HG02678 (cell line): Measurements from ENCODE around the gene SBK2.
"Not testable (repeated sequence)": the region's sequence is repeated elsewhere in the genome, so short reads cannot be mapped to it uniquely, and the experiment has no call there.

Experiments
- ATAC-seq: cut with Tn5 transposase; IDR thresholded peaks from one replicate; pipeline ENCODE4 v1.9.1; 2021; ENCODE audit warnings: mild to moderate bottlenecking, moderate library complexity; ENCODE audit not compliant: unreplicated experiment

The SBK2 gene

DNA sequence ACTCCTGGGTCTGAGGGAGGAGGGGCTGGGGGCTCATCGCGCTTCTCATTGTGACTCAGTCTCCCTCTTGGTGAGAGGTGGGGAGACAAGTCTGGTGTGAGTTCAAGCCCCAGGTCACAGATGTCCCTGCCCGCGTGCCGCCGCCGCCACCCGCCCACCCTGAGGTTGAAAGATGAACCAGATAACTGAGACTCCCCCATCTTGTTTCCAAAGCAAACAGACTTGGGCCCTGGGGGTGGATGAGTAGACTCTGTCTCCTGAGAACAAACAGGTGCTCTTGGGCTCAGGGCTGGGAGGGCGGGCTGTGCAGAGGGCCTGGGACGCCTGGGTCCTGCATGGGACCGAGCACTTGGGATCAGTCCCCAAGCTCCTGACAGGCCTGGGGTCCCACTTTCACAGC is 567 bp downstream of the SBK2 start:
- ATAC-seq, result no peak

DNA sequence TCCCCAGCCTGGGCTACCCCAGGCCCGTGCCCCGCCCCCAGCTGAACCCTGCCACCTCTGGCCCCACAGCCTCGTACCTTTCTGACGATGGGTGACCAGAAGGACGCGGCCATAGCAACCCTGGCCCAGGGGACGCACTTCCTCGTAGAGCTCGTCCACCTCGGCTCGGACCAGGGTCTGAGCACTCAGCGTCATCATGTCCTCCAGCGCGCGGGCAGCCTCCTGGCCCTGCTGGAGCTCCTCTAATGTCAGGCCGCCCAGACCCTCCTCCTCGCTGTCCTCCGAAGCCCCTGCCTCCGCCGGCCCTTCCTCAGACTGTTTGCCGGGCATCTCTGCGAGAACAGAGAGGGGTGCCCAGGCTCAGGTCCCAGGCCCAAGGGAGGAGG is 975 bp downstream of the SBK2 start:
- no peak for ATAC-seq

DNA sequence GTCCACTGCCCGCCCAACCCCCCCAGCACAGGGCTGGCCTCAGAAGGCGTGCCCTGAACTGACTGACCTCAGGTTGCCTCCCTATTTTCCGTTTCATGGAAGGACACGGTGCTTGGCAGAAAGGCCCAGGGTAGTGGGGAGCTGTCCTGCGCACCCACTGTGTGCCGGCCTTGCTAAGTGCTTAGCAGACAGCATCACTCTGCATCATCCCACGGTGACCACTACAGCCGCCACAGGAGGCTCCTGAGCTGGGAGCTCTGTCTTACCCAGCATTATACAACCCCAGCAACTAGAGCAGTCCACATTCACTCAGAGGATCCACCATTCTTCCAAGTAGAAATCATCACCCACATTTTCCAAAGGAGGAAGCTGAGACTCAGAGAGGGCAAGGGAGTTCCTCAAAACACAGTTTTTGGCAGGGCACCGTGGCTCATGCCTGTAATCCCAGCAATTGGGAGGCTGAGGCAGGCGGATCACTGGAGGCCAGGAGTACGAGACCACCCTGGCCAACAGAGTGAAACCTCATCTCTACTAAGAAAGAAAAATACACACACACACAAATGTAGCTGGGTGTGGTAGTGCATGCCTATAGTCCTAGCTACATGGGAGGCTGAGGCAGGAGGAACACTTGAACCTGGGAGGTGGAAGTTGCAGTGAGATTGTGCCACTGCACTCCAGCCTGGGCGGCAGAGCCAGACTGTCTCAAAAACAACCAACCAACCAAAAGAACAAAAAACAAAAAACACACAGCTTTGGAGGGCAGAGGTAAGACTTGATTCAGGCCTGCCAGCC is 1.6 kb downstream of the SBK2 start:
- ATAC-seq, result no peak

DNA sequence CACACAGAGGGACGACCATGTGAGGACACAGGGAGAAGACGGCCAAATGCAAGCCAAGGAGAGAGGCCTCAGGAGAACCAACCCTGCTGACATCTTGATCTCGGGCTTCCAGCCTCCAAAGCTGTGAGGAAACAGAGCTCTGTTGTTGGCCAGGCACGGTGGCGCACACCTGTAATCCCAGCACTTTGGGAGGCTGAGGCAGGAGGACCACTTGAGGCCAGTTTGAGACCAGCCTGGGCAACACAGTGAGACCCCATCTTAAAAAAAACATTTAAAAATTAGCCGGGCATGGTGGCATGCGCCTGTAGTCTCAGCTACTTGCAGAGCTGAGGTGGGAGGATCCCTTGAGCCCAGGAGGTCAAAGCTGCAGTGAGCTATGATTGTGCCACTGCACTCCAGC is 2.7 kb downstream of the SBK2 start:
- ATAC-seq, result not testable (repeated sequence)

DNA sequence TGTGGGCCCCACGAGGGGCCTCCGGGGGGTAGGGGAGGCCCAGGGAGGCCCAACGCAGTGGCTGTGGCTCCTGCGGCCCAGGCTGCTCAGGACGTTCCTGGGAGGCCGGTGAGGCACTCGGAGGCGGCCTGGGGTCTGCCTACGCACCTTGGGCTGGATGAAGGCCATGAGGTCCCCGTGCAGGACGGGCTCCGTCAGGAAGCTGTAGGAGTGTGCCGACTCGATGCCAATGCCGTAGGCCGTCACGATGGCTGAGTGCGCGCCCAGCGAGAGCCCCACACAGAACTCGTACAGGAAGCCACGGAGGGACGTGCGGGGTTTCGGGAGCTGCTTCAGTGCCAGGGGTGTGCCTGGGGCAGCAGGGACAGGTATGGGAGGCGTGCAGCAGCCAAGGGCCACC is 5.9 kb downstream of the SBK2 start:
- ATAC-seq, result no peak

DNA sequence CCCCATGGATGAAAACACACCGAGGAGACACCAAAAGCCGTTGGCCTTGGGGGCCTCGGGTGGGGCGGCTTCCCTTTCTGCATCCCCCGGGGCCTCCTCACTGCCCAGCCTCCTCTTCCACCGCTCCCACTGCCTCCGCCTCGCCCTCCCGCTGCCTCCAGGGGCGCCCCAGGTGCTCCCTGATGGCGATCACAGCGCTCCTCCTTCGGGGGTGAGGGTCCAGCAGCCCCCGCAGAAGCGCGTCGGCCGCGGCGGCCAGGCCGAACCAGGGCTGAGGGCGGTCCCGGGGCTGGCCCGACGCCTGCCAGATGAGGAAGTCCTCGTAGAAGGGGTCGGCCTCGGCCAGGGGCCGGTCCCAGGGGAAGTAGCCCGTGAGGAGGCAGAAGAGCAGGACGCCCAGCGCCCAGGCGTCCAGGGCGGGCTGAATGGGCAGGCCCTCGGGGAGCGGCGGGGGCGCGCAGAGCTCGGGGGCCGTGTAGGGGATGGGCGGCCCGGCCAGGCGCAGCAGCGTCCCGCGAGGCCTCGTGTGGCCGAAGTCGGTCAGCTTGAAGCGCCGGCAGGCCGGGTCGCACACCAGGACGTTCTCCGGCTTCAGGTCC is 7.2 kb downstream of the SBK2 start:
- ATAC-seq, result no peak

DNA sequence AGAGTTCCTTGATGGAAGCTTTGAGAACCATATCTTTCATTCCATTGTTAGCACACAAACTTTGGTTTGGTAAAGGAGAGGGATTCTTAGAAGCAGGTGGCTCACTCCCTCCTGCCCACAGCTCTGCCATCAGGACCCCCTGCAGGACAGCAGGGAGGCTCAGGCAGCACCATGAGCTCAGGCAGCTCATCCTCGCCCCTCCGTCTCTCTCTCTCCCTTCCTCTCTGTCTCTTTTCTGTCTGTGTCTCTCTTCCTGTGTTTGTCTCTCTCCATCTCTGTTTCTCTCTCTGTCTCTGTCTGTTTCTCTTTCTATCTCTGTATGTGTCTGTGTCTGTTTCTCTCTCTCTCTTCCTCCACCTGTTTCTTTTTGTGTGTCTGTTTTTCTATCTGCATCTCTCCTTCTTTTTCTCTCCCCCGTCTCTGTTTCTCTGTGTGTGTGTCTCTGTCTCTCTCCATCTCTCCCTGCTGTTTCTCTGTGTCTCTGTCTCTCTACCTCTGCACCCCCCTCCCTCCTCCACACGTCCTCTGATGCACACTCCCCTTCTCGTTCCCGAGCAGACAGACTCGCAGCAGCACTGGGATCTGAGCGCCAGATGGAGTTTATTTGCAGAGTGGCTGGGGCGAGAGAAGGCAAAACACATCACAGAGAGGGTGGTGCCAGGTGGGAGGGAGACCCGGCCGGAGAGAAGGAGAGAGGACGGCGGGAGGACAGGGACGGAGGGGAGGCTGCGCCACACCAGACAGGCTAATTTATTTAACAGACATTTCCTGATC is 8.7 kb downstream of the SBK2 start:
- ATAC-seq, result no peak

DNA sequence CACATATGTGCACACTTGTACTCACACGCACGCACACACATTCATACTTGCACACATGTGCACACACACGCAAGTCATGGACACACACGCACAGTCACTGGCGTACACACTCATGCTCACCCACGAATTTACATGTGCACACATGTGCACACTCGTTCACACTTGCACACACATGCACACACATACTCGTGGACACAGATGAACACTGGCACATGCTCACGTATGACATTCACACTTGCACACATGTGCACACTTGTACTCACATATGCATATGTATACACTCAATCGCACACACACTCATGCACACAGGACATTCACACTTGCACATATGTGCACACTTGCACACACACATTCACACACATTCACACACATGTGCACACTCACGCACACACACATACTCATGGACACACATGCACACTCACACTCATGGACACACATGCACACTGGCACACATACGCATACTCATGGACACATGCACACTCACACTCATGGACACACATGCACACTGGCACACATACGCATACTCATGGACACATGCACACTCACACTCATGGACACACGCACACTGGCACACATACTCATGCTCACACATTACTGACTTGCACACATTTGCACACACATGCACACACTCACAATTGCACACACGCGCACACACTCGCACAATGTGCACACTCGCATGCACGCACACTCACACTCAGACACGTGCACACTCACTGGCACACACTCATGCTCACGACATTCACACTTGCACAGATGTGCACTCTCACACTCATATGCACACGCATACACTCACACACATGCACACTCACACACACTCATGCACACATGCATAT is 9.5 kb downstream of the SBK2 start:
- no peak for ATAC-seq

DNA sequence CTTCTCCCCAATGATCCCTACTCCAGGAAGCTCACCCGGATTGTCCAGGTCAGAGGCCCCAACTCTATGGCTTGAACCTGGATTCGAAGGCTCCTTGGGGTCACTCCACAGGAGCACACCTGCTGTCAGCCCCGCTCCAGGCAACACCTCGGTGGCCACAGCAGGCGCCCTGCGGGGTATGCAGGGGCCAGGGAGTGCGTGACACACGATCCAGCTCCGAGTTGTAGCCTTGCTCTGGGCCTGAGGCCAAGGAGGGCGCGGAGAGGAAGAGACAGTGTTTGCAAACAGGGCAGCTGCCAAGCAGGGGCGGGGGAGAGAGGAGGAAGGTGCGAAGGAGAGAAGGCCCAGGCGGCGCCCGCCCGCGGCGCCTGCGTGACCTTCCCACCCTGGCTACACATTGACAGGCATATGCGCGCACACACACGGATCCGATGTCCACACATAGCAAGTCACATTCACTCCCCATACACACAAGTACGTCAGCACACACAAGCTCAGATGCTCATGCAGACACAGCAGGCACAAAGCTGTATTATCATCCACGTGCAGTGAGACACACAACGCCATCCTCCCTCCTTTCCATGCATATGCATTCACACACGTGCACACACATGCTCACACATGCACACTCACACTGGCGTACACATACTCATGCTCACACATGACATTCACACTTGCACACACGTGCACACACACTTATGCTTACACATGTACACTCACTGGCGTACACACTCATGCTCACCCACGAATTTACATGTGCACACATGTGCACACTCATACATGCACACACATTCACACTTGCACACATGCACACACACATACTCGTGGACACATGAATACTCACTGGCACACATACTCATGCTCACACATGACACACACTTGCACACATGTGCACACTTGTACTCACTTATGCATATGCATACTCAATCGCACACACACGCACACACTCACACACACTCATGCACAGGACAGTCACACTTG is 10.4 kb downstream of the SBK2 start:
- no peak for ATAC-seq

DNA sequence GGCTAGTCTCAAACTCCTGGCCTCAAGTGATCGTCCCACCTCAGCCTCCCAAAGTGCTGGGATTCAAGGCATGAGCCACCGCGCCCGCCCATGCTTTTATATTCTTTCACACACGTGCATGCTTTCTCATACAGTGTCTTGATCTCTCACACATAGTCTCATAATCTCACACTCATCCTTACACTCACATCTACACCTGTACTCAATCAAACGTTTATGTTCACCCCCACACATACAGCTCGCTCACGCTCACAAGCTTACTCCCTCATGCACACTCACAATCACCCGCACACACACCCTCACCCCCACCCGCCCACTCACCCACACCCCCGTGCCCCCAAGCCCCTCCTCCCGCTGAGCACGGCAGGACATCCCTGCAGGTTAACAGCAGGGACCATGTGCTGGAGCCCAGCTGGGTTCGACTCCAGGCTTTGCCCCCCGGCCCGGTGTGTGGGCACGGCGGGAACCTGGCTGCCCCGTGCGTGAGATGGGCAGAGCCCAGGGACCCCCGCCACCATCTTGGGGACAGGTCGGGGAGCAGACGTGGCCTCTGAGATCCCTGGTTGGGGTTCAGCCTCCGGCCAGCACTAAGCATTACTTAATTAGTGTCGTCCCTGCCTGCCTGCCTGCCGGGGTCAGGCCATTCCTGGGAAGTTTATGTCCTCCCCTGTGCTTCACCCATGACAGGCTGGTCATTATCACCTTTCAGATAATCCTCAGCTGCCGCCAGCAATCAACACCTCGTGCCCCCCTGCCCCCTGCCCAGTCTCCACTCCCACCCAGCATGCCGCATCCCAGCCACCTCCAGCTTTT is 11.4 kb downstream of the SBK2 start:
- ATAC-seq, result no peak

DNA sequence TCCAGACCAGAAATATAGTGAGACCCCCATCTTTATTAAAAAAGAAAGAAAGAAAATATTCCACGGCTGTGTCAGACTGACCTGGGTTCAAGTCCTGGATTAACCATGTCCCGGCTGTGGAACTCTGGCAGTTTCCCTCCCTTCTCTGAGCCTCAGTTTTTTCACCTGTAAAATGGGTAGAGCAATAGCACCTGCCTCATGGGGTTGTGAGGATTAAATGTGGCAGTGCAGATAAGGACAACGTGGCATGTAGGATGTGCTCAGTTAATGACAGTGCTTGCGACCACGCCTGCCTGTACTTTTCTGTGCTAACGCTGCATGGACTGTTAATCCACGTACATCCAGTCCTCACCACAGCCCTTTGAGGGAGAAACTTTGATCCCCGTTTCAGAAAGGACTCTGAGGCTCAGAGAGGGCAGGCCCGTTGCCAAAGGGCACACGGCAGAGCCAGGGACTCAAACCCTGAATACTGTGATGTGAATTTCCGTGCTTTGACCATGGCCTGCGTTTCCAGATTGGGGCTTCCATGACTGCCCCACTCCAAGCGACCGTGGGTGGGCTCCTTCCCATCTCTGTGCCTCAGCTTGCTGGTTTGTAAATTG is 16.1 kb downstream of the SBK2 start:
- no peak for ATAC-seq

DNA sequence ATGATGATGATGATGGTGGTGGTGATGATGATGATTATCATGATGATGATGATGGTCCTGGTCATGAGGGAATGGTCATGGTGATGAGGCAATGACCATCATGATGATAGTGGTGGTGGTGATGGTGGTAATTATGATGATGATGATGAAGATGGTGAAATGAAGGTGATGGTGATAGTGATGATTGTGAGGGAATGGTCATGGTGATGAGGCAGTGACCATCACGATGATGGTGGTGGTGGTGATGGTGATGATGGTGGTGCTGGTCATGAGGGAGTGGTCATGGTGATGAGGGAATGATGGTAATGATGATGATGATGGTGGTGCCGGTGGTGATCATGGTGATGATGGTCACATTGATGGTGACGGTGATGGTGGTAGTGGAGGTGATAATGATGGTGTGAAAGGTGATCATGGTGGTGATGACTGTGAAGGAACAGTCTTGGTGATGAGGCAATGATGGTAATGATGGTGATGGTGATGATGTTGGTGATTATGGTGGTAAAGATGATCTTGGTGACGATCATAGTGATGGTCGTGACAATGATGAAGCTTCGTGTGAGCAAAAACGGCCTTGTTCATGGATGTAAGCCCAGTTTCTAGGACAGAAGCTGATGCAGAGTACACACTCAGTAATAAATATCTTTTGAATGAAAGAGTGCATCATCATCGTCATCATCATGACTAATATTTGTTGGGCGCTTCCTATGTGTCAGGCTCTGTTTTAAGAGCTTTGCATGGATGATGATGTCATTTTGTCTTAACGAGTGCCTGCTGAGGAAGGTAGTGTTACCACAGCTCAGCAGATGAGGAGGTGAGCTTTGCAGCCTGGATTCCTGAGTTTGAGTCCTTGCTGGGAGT is 17.3 kb downstream of the SBK2 start:
- no peak for ATAC-seq

DNA sequence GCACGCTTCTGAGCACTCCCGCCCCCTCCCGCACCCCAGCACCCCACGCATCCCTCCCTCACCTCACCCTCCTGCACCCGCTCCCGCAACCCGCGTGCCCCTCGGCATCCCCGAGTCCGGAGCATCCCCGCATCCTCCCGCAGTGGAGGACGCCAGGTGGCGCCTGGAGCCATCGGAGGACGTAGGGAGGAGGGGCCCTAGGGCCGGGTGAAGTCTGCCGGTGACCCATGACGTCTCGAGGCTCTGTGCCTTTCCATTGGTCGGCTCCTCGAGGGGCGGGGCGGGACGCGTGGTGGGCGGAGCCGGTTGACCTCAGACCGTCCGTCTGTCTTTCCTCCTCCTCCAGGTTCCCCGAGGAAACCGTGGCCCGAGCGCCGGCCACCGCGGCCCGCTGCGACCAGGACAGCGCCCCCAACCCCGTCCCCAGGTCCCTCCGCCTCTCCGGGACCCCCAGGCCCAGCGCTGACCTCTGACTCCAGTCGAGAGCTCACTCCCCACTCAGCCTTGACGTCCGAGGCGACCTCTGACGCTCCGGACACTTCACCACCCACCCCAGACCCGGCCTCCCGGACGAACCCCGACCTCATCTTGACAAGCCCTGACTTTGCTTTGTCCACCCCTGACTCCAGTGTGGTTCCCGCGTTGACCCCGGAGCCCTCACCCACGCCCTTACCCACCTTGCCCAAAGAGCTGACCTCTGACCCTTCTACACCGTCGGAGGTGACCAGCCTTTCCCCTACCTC is 19.9 kb downstream of the SBK2 start:
- peak; percentile 98 for ATAC-seq

DNA sequence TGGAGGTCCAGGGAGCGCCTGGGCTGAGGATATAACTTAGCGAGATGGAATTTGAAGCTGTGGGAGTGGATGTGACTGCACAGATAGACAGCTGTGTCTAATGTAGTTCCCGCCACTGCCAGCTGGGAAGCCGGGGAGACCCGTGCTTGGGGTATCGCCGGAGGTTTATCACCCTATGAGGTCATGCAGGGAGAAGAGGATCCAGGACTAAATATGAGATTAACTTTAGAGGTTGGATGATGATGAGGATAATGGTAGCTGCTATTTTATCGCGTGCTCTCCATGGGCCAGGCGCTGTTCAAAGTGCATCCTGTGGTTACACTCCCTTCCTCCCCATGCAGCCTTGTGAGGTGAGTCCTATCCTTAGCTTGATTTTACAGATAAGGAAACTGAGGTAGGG is 28.8 kb downstream of the SBK2 start:
- no peak for ATAC-seq

DNA sequence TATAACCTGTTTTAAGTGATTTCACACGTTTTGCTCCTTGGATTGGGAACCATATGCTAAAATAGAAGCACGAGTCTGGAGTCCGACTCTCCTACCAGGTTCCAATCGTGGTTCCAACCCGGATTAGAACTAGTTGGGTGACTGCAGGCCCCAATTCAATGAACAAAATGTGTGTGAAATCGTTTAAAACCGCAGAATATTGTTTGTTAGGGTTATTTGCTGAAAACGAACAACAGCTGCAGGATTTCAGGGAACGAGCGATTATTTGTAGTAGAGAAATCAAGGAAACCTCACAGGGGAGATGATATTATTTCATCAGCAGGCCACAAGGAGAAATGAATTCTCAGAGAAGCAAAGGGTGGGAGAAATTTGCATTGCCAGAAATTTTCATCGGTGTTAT is 32.0 kb downstream of the SBK2 start:
- no peak for ATAC-seq

DNA sequence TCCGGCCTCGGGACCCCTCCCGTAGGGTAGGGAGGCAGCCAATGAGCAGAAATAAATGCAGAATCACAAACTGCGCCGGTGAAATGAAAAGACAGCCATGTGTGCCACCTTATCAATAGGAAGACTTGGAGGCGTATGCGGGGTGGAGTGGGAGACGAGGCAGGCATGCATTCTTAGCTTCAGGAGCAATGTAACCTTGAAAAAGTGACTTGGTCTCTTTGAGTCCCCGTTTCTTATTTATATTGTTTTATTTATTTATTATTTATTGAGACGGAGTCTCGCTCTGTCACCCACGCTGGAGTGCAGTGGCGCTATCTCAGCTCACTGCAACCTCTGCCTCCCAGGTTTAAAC is 32.7 kb downstream of the SBK2 start:
- no peak for ATAC-seq
